Activated CD8-positive, alpha-beta T cell treated with anti-CD3 and anti-CD28 coated beads for 36 hours (primary cell): Measurements from ENCODE around the gene PDZD7. TPM values are rescaled to one million over a fixed set of nuclear protein-coding genes. Genes with fewer than 3 reads are reported as not detected.

Experiments used
- ATAC-seq: fragments of 200-7000 bp; cut with Tn5 transposase; one replicate; pipeline ENCODE4 v1.10.0; 2021; ENCODE audit warnings: mild to moderate bottlenecking, moderate library complexity
- CTCF ChIA-PET: fragments of 350-600 bp; sonication (Branson Sonifier 250); formaldehyde crosslinking; loops from one replicate; lab custom pipeline; 2021; ENCODE audit warnings: antibody characterized with exemption; lab: Charles Lee
- POLR2A ChIA-PET: fragments of 350-600 bp; sonication (Branson Sonifier 250); formaldehyde crosslinking; loops from one replicate; lab custom pipeline; 2021; ENCODE audit warnings: antibody characterized with exemption; lab: Charles Lee
- DNase-seq: peaks from one replicate; pipeline ENCODE4 v3.0.0-alpha.2; 2020
- H3K27ac Mint-ChIP-seq: one replicate; pipeline ENCODE4 v1.8.0; 2021; ENCODE audit warnings: mild to moderate bottlenecking, mixed read lengths
- H3K27me3 Mint-ChIP-seq: one replicate; pipeline ENCODE4 v1.8.0; 2021; ENCODE audit warnings: mixed read lengths
- H3K36me3 Mint-ChIP-seq: one replicate; pipeline ENCODE4 v1.8.0; 2021; ENCODE audit warnings: low read depth, mixed read lengths
- H3K4me1 Mint-ChIP-seq: one replicate; pipeline ENCODE4 v1.8.0; 2021; ENCODE audit warnings: low read depth, mixed read lengths
- H3K4me3 Mint-ChIP-seq: one replicate; pipeline ENCODE4 v1.8.0; 2021; ENCODE audit warnings: mild to moderate bottlenecking, moderate library complexity, mixed read lengths
- H3K9me3 Mint-ChIP-seq: one replicate; pipeline ENCODE4 v1.8.0; 2021; ENCODE audit warnings: mixed read lengths
- intact Hi-C: fragments of 100-400 bp; cut with micrococcal nuclease; formaldehyde crosslinking; loops from one replicate; pipeline ENCODE4 v1.10.0; 2022
- total RNA-seq, 2 experiments: library from RNA; stranded (reverse); gene quantifications; one replicate each; pipeline ENCODE4 v1.2.3, GENCODE V29; 2021
- TF ChIP-seq, protein P1 (sequence below): fragments of 200-600 bp; IDR thresholded peaks from one replicate; pipeline ENCODE4 v1.8.0; 2022; ENCODE audit warnings: antibody characterized with exemption, mild to moderate bottlenecking

PDZD7 gene
- total RNA-seq, result under 1 TPM; 0.25 to 0.65 TPM

- TF ChIP-seq, protein P1, sequence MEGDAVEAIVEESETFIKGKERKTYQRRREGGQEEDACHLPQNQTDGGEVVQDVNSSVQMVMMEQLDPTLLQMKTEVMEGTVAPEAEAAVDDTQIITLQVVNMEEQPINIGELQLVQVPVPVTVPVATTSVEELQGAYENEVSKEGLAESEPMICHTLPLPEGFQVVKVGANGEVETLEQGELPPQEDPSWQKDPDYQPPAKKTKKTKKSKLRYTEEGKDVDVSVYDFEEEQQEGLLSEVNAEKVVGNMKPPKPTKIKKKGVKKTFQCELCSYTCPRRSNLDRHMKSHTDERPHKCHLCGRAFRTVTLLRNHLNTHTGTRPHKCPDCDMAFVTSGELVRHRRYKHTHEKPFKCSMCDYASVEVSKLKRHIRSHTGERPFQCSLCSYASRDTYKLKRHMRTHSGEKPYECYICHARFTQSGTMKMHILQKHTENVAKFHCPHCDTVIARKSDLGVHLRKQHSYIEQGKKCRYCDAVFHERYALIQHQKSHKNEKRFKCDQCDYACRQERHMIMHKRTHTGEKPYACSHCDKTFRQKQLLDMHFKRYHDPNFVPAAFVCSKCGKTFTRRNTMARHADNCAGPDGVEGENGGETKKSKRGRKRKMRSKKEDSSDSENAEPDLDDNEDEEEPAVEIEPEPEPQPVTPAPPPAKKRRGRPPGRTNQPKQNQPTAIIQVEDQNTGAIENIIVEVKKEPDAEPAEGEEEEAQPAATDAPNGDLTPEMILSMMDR, result no peak
- CTCF ChIA-PET, result interaction anchor here (1.0 to 9.8 kb wide), 17 partner anchors 10 to 549 kb away, joined by 3 to 147 read pairs (median 6); partner anchors contain the start of genes LZTS2, MRPL43 and TWNK
- Mint-ChIP-seq H3K4me3 (peak within 1 kb of the TSS; percentile 78), H3K27ac (peak within 1 kb of the TSS; percentile 90), H3K36me3 (no peaks in the 10 kb centered on the region), H3K9me3 (no peaks in the 10 kb centered on the region), H3K27me3 (peaks cover 6% of the 10 kb centered on the region), H3K4me1 (peaks cover 10% of the 10 kb centered on the region)
- POLR2A ChIA-PET, result interaction anchor here (0.5 to 4.9 kb wide), 7 partner anchors 11 to 119 kb away, joined by 3 to 30 read pairs (median 4); no protein-coding TSS in a partner anchor
- DNase-seq (peak; percentile 98), ATAC-seq (peak; percentile 79)
- intact Hi-C loops, result no loop called here
These were observed at the start of gene PDZD7, which contains the start of gene SFXN3 for GRCh38 chr10:101031128-101031795. PDZD7 (minus strand) TSS chr10:101031129; CDS start chr10:101030219, 910 bp downstream. SFXN3 (plus strand) TSS chr10:101031234; CDS start chr10:101034695, 3,461 bp downstream.

DNA sequence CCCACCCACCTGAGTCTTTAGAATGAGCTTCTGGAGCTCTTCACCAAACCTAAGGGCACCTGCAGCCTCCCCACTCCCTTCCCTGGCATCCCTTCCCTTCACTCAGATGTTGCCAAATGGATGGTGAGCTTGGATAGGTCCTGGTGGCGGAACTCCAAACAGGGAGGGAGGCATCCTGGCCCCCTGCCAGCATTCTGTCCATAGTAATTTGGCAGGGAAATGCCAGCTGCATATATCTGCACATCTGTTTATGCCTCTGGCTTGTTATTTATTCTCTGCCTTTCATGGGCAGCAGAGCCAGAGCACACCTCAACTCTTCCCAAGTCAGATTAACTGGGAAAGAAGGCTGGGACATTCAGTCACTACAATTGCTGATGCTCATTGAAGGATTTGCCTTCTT is 48.9 kb upstream of the PDZD7 start:
- H3K4me3 Mint-ChIP-seq, result no peak overlapping the region
- H3K27me3 Mint-ChIP-seq, result peaks cover 44% of the 10 kb centered on the region
- ATAC-seq (no peak), DNase-seq (no peak)
- ChIA-PET CTCF (interaction anchor here (1.2 to 1.8 kb wide), 2 partner anchors 16 to 63 kb away, joined by 4 to 5 read pairs; no protein-coding TSS in a partner anchor), POLR2A (no interaction called here)
- no peaks in the 10 kb centered on the region for H3K36me3 Mint-ChIP-seq
- H3K4me1 Mint-ChIP-seq, result no peaks in the 10 kb centered on the region
- intact Hi-C loops, result no loop called here
- H3K27ac Mint-ChIP-seq, result no peak overlapping the region
- H3K9me3 Mint-ChIP-seq, result no peaks in the 10 kb centered on the region
- TF ChIP-seq, protein P1, result no peak

GRCh38 chr10:101076630-101077029 is 45.7 kb upstream of the PDZD7 start:
- Mint-ChIP-seq H3K27me3 (peaks cover 53% of the 10 kb centered on the region), H3K9me3 (no peaks in the 10 kb centered on the region), H3K36me3 (no peaks in the 10 kb centered on the region), H3K4me3 (no peak overlapping the region), H3K27ac (no peak overlapping the region), H3K4me1 (peaks cover under 1% of the 10 kb centered on the region)
- no peak for ATAC-seq
- POLR2A ChIA-PET, result no interaction called here
- intact Hi-C loops, result no loop called here
- TF ChIP-seq, protein P1, result no peak
- CTCF ChIA-PET, result interaction anchor here (1.0 to 3.4 kb wide), 7 partner anchors 10 to 66 kb away, joined by 3 to 15 read pairs (median 4); partner anchors contain the start of gene KAZALD1
- DNase-seq, result no peak

GRCh38 chr10:101075775-101076174 is 44.8 kb upstream of the PDZD7 start:
- CTCF ChIA-PET, result interaction anchor here (1.0 to 3.4 kb wide), 7 partner anchors 9 to 67 kb away, joined by 3 to 15 read pairs (median 4); partner anchors contain the start of gene KAZALD1
- intact Hi-C loops, result no loop called here
- no peak overlapping the region for H3K27ac Mint-ChIP-seq
- no peak overlapping the region for H3K4me3 Mint-ChIP-seq
- DNase-seq (peak; percentile 24), ATAC-seq (peak; percentile 62)
- H3K9me3 Mint-ChIP-seq, result no peaks in the 10 kb centered on the region
- H3K4me1 Mint-ChIP-seq, result peaks cover 4% of the 10 kb centered on the region
- peaks cover 48% of the 10 kb centered on the region for H3K27me3 Mint-ChIP-seq
- TF ChIP-seq, protein P1, result no peak
- POLR2A ChIA-PET, result no interaction called here
- no peaks in the 10 kb centered on the region for H3K36me3 Mint-ChIP-seq

DNA sequence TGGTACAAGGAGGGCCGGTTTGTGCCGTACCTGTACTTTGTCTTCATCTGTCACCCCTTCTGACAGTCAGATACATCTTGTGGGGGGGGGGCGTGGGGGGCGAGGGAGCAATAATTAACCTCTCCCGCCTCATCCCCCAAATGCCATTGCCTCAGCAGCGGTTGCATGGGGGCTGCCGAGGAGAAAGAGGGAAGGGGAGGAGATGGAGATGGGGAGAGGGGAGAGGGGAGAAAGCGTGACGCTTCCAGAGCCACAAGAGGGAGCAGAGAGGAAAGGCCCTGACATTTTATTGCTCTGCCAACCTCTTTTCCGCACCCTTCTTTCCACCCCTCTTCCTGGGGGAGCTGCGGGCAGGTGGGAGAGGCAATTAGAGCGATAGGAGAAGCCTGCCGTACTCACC is 42.7 kb upstream of the PDZD7 start:
- POLR2A ChIA-PET, result interaction anchor here (0.6 kb wide), 1 partner anchor 119 kb away, joined by 3 read pairs; no protein-coding TSS in a partner anchor
- H3K4me1 Mint-ChIP-seq, result peaks cover 4% of the 10 kb centered on the region
- H3K9me3 Mint-ChIP-seq, result no peaks in the 10 kb centered on the region
- TF ChIP-seq, protein P1, result no peak
- intact Hi-C loops, result no loop called here
- DNase-seq, result no peak
- H3K4me3 Mint-ChIP-seq, result no peak overlapping the region
- no peaks in the 10 kb centered on the region for H3K36me3 Mint-ChIP-seq
- ATAC-seq, result no peak
- CTCF ChIA-PET, result interaction anchor here (0.8 to 3.4 kb wide), 7 partner anchors 10 to 497 kb away, joined by 3 to 15 read pairs (median 3); no protein-coding TSS in a partner anchor
- H3K27me3 Mint-ChIP-seq, result peaks cover 41% of the 10 kb centered on the region
- no peak overlapping the region for H3K27ac Mint-ChIP-seq
